ENCODE measurements around the gene IRX1.

The IRX1 gene

GRCh38 chr5:3650320-3650719 is 54.7 kb downstream of the IRX1 start:
- no peak for DNase-seq (ENCODE audit: low read depth, low spot score)

GRCh38 chr5:3650868-3651267 is 55.2 kb downstream of the IRX1 start:
- DNase-seq (ENCODE audit: low read depth, low spot score), result no peak
